ENCODE data around the gene TBC1D5.

Gene TBC1D5

GRCh38 chr3:17589888-17590287, 152.5 kb downstream of the TBC1D5 start:
- DNase-seq (ENCODE audit: low read depth, low spot score) = no peak
- H3K27ac ChIP-seq = no peak overlapping the region
- no peak overlapping the region for H3K9ac ChIP-seq (ENCODE audit: insufficient read length)
- H3K9me3 ChIP-seq (ENCODE audit: low read depth, low read length) = no peaks in the 10 kb centered on the region
- H3K36me3 ChIP-seq (ENCODE audit: insufficient read depth, low read length) = no peaks in the 10 kb centered on the region
- H3K4me3 ChIP-seq = no peak overlapping the region
- no peak for TF ChIP-seq EZH2 (IDR thresholded peaks at IDR 0.05)
- TF ChIP-seq POLR2AphosphoS5 (IDR thresholded peaks at IDR 0.05; ENCODE audit: borderline replicate concordance, low read depth, low read length) = no peak
- no peak for TF ChIP-seq FOXP2 (optimal IDR thresholded peaks at IDR 0.05; ENCODE audit: control extremely low read depth, extremely low read length, insufficient read depth)

- Histone ChIP-seq H3K27ac (peak overlapping the region; percentile 36; the same call in 1 of the 2 replicates), H3K9me3 (ENCODE audit: low read depth, low read length) (no peaks in the 10 kb centered on the region), H3K9ac (ENCODE audit: insufficient read length) (no peak overlapping the region), H3K4me3 (no peak overlapping the region), H3K36me3 (ENCODE audit: insufficient read depth, low read length) (no peaks in the 10 kb centered on the region)
- TF ChIP-seq EZH2 (IDR thresholded peaks at IDR 0.05) = no peak
- no peak for DNase-seq (ENCODE audit: low read depth, low spot score)
Observed at GRCh38 chr3:17588422-17588821, 154.0 kb downstream of the TBC1D5 start.

GRCh38 chr3:17585394-17586325, 156.8 kb downstream of the TBC1D5 start:
- no peak overlapping the region for H3K27ac ChIP-seq
- H3K9ac ChIP-seq (ENCODE audit: insufficient read length) = no peak overlapping the region
- no peaks in the 10 kb centered on the region for H3K9me3 ChIP-seq (ENCODE audit: low read depth, low read length)
- DNase-seq (ENCODE audit: low read depth, low spot score) = no peak
- H3K36me3 ChIP-seq (ENCODE audit: insufficient read depth, low read length) = no peaks in the 10 kb centered on the region
- TF ChIP-seq EZH2 (IDR thresholded peaks at IDR 0.05) (no peak), POLR2AphosphoS5 (IDR thresholded peaks at IDR 0.05; ENCODE audit: borderline replicate concordance, low read depth, low read length) (no peak), FOXP2 (optimal IDR thresholded peaks at IDR 0.05; ENCODE audit: control extremely low read depth, extremely low read length, insufficient read depth) (no peak)
- H3K4me3 ChIP-seq = no peak overlapping the region

GRCh38 chr3:17584066-17584465, 158.4 kb downstream of the TBC1D5 start:
- TF ChIP-seq EZH2 (IDR thresholded peaks at IDR 0.05) (no peak), POLR2AphosphoS5 (IDR thresholded peaks at IDR 0.05; ENCODE audit: borderline replicate concordance, low read depth, low read length) (no peak), FOXP2 (optimal IDR thresholded peaks at IDR 0.05; ENCODE audit: control extremely low read depth, extremely low read length, insufficient read depth) (no peak)
- no peak overlapping the region for H3K27ac ChIP-seq
- DNase-seq (ENCODE audit: low read depth, low spot score) = no peak

GRCh38 chr3:17583530-17583929, 158.9 kb downstream of the TBC1D5 start:
- Histone ChIP-seq H3K9ac (ENCODE audit: insufficient read length) (no peak overlapping the region), H3K9me3 (ENCODE audit: low read depth, low read length) (no peaks in the 10 kb centered on the region), H3K36me3 (ENCODE audit: insufficient read depth, low read length) (no peaks in the 10 kb centered on the region), H3K27ac (no peak overlapping the region), H3K4me3 (no peak overlapping the region)
- no peak for DNase-seq (ENCODE audit: low read depth, low spot score)
- TF ChIP-seq POLR2AphosphoS5 (IDR thresholded peaks at IDR 0.05; ENCODE audit: borderline replicate concordance, low read depth, low read length) (no peak), EZH2 (IDR thresholded peaks at IDR 0.05) (no peak), FOXP2 (optimal IDR thresholded peaks at IDR 0.05; ENCODE audit: control extremely low read depth, extremely low read length, insufficient read depth) (no peak)

More at GRCh38 chr3:17584066-17584465, 158.4 kb downstream of the TBC1D5 start:
- H3K9me3 ChIP-seq (ENCODE audit: low read depth, low read length) = no peaks in the 10 kb centered on the region
- no peak overlapping the region for H3K9ac ChIP-seq (ENCODE audit: insufficient read length)
- H3K4me3 ChIP-seq = no peak overlapping the region
- no peaks in the 10 kb centered on the region for H3K36me3 ChIP-seq (ENCODE audit: insufficient read depth, low read length)

GRCh38 chr3:17581421-17582080, 160.9 kb downstream of the TBC1D5 start:
- H3K36me3 ChIP-seq (ENCODE audit: insufficient read depth, low read length) = no peaks in the 10 kb centered on the region
- DNase-seq (ENCODE audit: low read depth, low spot score) = no peak
- no peak overlapping the region for H3K4me3 ChIP-seq
- H3K9ac ChIP-seq (ENCODE audit: insufficient read length) = no peak overlapping the region
- no peaks in the 10 kb centered on the region for H3K9me3 ChIP-seq (ENCODE audit: low read depth, low read length)
- H3K27ac ChIP-seq = no peak overlapping the region
- TF ChIP-seq FOXP2 (optimal IDR thresholded peaks at IDR 0.05; ENCODE audit: control extremely low read depth, extremely low read length, insufficient read depth) = no peak
- no peak for TF ChIP-seq EZH2 (IDR thresholded peaks at IDR 0.05)
- no peak for TF ChIP-seq POLR2AphosphoS5 (IDR thresholded peaks at IDR 0.05; ENCODE audit: borderline replicate concordance, low read depth, low read length)

GRCh38 chr3:17580901-17581300, 161.5 kb downstream of the TBC1D5 start:
- H3K9ac ChIP-seq (ENCODE audit: insufficient read length) = no peak overlapping the region
- no peaks in the 10 kb centered on the region for H3K36me3 ChIP-seq (ENCODE audit: insufficient read depth, low read length)
- no peak overlapping the region for H3K27ac ChIP-seq
- no peak overlapping the region for H3K4me3 ChIP-seq
- H3K9me3 ChIP-seq (ENCODE audit: low read depth, low read length) = no peaks in the 10 kb centered on the region
- DNase-seq (ENCODE audit: low read depth, low spot score) = no peak
- TF ChIP-seq FOXP2 (optimal IDR thresholded peaks at IDR 0.05; ENCODE audit: control extremely low read depth, extremely low read length, insufficient read depth) (no peak), POLR2AphosphoS5 (IDR thresholded peaks at IDR 0.05; ENCODE audit: borderline replicate concordance, low read depth, low read length) (no peak), EZH2 (IDR thresholded peaks at IDR 0.05) (no peak)

GRCh38 chr3:17579289-17580031, 163.0 kb downstream of the TBC1D5 start:
- H3K4me3 ChIP-seq = no peak overlapping the region
- no peak for TF ChIP-seq POLR2AphosphoS5 (IDR thresholded peaks at IDR 0.05; ENCODE audit: borderline replicate concordance, low read depth, low read length)
- no peak for TF ChIP-seq FOXP2 (optimal IDR thresholded peaks at IDR 0.05; ENCODE audit: control extremely low read depth, extremely low read length, insufficient read depth)
- no peak for TF ChIP-seq EZH2 (IDR thresholded peaks at IDR 0.05)
- no peaks in the 10 kb centered on the region for H3K36me3 ChIP-seq (ENCODE audit: insufficient read depth, low read length)
- H3K27ac ChIP-seq = no peak overlapping the region
- no peak overlapping the region for H3K9ac ChIP-seq (ENCODE audit: insufficient read length)
- no peaks in the 10 kb centered on the region for H3K9me3 ChIP-seq (ENCODE audit: low read depth, low read length)
- no peak for DNase-seq (ENCODE audit: low read depth, low spot score)
